ENCODE results near the gene UGCG. TPM values are rescaled to one million over a fixed set of nuclear protein-coding genes. Genes with fewer than 3 reads are reported as not detected.

UGCG gene
- total RNA-seq, 4 donors from 2014 or later = 12.3 to 75.1 (median 34.5) TPM

DNA sequence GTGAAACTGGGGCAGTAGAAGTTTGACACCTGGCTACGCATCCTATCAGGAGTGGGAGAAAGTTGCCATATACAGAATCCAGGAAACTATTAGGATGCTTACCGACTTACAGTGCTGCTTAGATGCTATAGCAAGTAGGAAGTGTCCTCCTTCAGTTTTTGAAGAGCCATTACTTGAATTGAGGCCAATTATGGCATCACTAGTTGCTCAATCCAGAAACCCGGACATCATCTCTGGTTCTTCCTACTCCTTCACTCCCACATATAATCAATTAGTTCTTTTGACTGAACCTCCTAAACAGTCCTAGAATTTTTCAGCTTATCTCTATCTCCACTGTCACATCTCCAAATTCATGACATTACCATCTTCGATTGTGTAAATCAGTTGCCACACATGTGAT lies 41.8 kb upstream of the UGCG start:
- no peak overlapping the region for H3K27ac ChIP-seq
- H3K4me1 ChIP-seq = no peaks in the 10 kb centered on the region
- H3K27me3 ChIP-seq = no peaks in the 10 kb centered on the region
- H3K36me3 ChIP-seq = no peaks in the 10 kb centered on the region
- intact Hi-C loops (cut with DNase I; ENCODE audit: low total_unique reads) = no loop called here
- TF ChIP-seq, protein P1, sequence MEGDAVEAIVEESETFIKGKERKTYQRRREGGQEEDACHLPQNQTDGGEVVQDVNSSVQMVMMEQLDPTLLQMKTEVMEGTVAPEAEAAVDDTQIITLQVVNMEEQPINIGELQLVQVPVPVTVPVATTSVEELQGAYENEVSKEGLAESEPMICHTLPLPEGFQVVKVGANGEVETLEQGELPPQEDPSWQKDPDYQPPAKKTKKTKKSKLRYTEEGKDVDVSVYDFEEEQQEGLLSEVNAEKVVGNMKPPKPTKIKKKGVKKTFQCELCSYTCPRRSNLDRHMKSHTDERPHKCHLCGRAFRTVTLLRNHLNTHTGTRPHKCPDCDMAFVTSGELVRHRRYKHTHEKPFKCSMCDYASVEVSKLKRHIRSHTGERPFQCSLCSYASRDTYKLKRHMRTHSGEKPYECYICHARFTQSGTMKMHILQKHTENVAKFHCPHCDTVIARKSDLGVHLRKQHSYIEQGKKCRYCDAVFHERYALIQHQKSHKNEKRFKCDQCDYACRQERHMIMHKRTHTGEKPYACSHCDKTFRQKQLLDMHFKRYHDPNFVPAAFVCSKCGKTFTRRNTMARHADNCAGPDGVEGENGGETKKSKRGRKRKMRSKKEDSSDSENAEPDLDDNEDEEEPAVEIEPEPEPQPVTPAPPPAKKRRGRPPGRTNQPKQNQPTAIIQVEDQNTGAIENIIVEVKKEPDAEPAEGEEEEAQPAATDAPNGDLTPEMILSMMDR (IDR thresholded peaks at IDR 0.05) = no peak
- TF ChIP-seq POLR2A (IDR thresholded peaks at IDR 0.05) = no peak
- no peak for DNase-seq
- no peaks in the 10 kb centered on the region for H3K9me3 ChIP-seq
- no peak overlapping the region for H3K4me3 ChIP-seq

DNA sequence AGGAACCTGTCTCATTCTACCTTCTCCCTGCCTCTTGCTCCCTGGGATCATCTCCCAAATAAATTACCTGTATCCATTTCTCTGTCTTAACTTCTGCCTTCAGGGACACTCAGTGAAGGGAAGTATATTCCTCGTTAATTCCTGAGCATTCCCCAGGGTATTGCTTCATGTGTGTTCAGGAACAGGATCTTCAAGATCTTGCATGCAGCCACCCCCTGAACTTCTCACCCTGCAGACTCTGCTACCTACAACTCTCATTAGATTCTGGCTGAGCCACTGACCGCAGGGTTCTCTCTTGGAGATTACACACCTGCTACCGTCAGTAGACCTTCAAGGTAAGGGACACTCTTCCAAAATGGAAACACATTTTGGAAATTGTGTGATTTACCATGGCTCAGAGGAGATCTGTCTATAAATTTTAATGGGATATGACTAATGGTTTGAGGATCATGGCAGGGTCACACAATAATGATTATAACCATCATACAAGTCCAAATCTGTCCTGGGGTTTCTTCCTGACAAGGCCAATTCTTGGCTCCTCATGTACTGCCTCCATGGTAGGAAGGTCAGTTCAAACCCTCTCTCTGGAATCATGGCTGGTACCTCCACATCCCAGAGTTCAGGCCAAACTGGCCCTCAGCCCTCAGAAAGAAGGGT lies 38.9 kb upstream of the UGCG start:
- TF ChIP-seq, protein P1 (IDR thresholded peaks at IDR 0.05) = no peak
- TF ChIP-seq POLR2A (IDR thresholded peaks at IDR 0.05) = no peak
- no peak overlapping the region for H3K4me3 ChIP-seq
- H3K36me3 ChIP-seq = no peaks in the 10 kb centered on the region
- intact Hi-C loops (cut with DNase I; ENCODE audit: low total_unique reads) = no loop called here
- no peak overlapping the region for H3K27ac ChIP-seq
- H3K4me1 ChIP-seq = no peaks in the 10 kb centered on the region
- no peaks in the 10 kb centered on the region for H3K9me3 ChIP-seq
- no peak for DNase-seq
- H3K27me3 ChIP-seq = no peaks in the 10 kb centered on the region

DNA sequence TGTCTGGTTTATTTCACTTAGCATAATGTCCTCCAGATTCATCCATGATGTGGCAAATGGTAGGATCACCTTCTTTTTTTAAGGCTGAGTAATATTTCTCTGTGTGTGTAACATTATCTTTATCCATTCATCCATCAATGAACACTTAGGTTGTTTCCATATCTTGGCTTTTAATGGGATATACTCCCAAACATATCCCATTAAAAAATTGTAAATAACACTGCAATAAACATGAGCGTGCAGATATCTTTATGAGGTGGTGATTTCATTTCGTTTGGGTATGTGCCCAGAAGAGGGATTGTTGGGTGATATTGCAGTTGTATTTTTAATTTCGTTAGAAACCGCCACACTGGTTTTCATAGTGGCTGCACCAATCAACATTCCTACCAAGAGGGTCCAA lies 36.2 kb upstream of the UGCG start:
- Histone ChIP-seq H3K27ac (no peak overlapping the region), H3K27me3 (no peaks in the 10 kb centered on the region), H3K9me3 (no peaks in the 10 kb centered on the region), H3K4me1 (no peaks in the 10 kb centered on the region), H3K4me3 (no peak overlapping the region), H3K36me3 (no peaks in the 10 kb centered on the region)
- TF ChIP-seq, protein P1 (IDR thresholded peaks at IDR 0.05) = no peak
- no peak for DNase-seq
- intact Hi-C loops (cut with DNase I; ENCODE audit: low total_unique reads) = no loop called here

DNA sequence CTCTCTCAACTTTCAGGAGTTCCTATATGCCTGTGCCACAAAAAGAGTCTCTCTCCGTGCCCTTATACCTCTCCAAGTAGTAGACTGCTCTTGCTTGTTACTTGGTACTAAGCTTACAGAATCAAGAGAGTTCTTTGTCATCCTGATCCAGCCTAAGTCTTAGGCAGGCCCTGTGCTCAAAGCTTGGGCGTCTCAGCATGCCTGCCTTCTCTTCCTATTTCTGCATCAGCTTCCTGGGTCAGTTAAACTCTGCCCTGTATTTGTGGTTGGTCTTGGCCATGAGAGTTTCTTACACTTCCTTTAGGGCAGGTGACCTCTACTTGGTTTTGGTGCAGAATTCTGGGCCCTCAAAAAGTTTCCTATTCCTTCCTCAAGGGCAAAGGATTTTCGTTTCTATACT lies 33.0 kb upstream of the UGCG start:
- H3K36me3 ChIP-seq = no peaks in the 10 kb centered on the region
- TF ChIP-seq POLR2A (IDR thresholded peaks at IDR 0.05) = no peak
- TF ChIP-seq, protein P1 (IDR thresholded peaks at IDR 0.05) = no peak
- no peaks in the 10 kb centered on the region for H3K9me3 ChIP-seq
- intact Hi-C loops (cut with DNase I; ENCODE audit: low total_unique reads) = no loop called here
- no peaks in the 10 kb centered on the region for H3K4me1 ChIP-seq
- no peak for DNase-seq
- no peak overlapping the region for H3K27ac ChIP-seq
- H3K4me3 ChIP-seq = no peak overlapping the region
- no peaks in the 10 kb centered on the region for H3K27me3 ChIP-seq

DNA sequence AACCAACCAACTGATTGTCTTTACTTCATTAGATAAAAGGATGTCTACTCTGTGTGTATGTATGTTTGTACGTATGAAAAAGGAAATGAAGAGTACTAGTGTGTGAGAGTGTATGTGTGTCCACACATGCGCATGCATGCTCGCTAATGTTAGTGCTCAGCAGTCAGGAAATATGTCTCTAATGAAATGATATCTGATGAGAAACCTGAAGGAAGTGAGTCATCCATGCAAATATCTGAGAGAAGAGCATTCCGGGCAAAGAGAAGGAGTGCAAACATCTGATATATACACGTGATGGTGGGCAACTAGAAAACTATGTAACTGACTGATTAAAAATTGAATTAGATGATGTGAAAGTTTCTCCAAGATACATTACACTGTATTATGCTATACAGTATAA lies 29.6 kb upstream of the UGCG start:
- no peak for DNase-seq
- intact Hi-C loops (cut with DNase I; ENCODE audit: low total_unique reads) = no loop called here
- TF ChIP-seq POLR2A (IDR thresholded peaks at IDR 0.05) = no peak
- TF ChIP-seq, protein P1 (IDR thresholded peaks at IDR 0.05) = no peak

More for the DNA sequence above, 29.6 kb upstream of the UGCG start:
- H3K36me3 ChIP-seq = no peaks in the 10 kb centered on the region
- H3K9me3 ChIP-seq = no peaks in the 10 kb centered on the region
- no peaks in the 10 kb centered on the region for H3K27me3 ChIP-seq
- no peak overlapping the region for H3K4me3 ChIP-seq
- H3K27ac ChIP-seq = no peak overlapping the region
- no peaks in the 10 kb centered on the region for H3K4me1 ChIP-seq
